Limb (tissue), 2 donors: ENCODE results near the gene UAP1L1.
A peak's percentile ranks its signal among the peaks of the same experiment; 100 is the strongest.
"Not testable (repeated sequence)": the region's sequence is repeated elsewhere in the genome, so short reads cannot be mapped to it uniquely, and the experiment has no call there.

Experiments used
- DNase-seq, 2 donors: peaks; one replicate each; pipeline ENCODE4 v3.0.0-alpha.2; 2016; ENCODE audit errors: extremely low spot score in 2 of 2

UAP1L1 gene

DNA sequence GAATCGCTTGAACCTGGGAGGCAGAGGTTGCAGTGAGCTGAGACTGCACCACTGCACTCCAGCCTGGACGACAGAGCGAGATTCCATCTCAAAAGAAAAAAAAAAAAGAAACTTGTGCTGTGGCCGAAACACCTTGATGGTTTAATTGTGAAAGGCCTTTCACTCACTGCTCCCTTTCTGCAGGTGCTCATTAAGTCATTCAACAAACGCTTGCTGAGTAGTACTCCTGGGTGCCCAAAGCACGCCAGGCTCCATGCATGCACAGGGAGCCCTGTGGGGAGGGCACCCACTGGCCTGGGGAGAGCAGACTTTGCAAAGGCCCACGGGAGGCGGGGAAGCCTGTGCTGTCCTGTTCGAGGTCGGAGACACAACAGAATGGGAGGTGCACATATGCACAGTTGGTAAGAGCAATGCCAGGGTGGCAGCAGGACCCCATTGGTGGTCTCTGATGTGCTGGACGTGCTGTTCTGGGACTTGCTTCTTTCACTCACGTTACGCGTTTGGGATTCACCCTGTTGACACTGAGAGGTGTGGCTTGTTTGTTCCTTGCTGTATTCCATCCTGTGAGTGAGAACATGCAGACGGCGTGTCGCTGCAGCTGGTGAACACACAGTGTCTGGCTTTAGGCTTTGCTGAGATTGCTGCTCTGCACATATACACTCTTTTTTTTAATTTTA lies 20.4 kb upstream of the UAP1L1 start:
- no peak for DNase-seq

GRCh38 chr9:137057545-137057944 lies 19.8 kb upstream of the UAP1L1 start:
- no peak for DNase-seq

- no peak for DNase-seq
Measured at GRCh38 chr9:137058521-137059234, 18.6 kb upstream of the UAP1L1 start.

- DNase-seq = no peak
Measured at GRCh38 chr9:137062384-137062783, 14.9 kb upstream of the UAP1L1 start.

- DNase-seq = not testable (repeated sequence)
Measured at GRCh38 chr9:137062798-137063197, 14.5 kb upstream of the UAP1L1 start.

DNA sequence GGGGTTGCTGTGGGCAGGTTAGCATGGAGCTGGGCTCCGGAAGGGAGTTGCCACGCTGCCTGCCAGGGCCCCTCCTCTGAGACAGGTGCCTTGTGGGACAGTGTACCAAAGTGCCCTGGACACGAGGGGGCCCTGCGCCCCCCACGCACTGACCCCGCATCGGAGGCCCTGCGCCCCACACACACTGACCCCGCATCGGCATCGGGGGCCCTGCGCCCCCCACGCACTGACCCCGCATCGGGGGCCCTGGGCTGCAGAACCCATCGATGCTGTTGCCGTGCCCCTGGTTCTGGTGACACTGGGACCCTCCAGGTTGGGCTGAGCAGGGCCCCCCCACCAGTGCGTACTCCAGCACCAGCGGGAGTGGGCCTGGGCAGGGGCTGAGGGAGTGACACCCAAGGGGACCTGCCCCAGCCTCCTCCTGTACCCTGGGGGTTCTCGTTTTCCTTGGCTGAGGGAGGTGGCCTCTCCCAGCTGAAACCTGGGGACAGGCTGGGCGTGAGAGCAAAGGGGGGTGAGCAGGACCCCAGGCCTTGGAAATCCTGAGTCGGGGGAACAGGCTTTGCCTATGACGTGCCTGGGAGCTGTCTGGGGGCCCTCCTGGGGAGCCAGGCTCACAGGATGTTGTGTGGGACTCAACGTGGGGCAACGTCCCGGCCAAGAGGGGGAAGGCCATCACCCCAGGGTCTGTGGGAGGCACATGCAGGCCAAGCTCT lies 13.8 kb upstream of the UAP1L1 start:
- no peak for DNase-seq

- peak in 1 of 2 donors; percentile 82 for DNase-seq
Measured at GRCh38 chr9:137064027-137064879, 13.1 kb upstream of the UAP1L1 start.

GRCh38 chr9:137064880-137065164 lies 12.5 kb upstream of the UAP1L1 start:
- DNase-seq = no peak

- DNase-seq = no peak
Measured at GRCh38 chr9:137065336-137065967, 11.9 kb upstream of the UAP1L1 start.

- no peak for DNase-seq
Measured at GRCh38 chr9:137066096-137066861, 11.0 kb upstream of the UAP1L1 start.

DNA sequence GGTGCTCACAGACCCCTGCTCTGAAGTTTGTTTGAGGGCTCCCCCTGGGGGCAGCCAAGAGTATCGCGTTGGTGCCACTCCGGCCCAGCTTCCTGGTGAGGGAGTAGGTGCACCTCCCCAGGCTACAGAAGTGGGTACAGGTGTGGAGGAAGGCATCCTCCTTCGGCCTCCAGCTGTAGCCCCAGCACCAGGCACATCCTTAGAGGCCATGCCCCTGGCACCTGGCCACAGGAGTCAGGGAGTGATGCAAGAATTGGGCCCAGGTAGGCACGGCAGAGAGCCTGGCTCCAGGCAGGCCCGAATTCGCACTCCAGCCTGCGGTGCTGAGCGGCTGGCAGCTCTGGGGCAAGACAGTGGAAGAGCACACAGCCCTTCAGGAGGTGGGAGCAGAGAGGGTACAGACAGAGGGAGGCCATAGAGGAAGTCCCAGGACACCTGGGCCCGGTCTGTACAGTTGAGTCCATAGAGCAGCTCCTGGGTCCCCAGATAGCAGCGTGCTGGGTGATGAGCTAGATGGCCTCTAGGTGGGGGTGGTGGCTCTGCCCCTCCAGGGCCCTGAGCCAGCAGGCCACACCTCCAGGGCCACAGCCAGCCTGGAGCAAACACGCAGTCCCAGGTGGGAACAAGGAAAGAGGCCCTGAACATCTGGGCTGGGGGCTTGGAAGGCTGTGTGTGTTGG lies 9.3 kb upstream of the UAP1L1 start:
- peak in 1 of 2 donors; percentile 80 for DNase-seq

DNA sequence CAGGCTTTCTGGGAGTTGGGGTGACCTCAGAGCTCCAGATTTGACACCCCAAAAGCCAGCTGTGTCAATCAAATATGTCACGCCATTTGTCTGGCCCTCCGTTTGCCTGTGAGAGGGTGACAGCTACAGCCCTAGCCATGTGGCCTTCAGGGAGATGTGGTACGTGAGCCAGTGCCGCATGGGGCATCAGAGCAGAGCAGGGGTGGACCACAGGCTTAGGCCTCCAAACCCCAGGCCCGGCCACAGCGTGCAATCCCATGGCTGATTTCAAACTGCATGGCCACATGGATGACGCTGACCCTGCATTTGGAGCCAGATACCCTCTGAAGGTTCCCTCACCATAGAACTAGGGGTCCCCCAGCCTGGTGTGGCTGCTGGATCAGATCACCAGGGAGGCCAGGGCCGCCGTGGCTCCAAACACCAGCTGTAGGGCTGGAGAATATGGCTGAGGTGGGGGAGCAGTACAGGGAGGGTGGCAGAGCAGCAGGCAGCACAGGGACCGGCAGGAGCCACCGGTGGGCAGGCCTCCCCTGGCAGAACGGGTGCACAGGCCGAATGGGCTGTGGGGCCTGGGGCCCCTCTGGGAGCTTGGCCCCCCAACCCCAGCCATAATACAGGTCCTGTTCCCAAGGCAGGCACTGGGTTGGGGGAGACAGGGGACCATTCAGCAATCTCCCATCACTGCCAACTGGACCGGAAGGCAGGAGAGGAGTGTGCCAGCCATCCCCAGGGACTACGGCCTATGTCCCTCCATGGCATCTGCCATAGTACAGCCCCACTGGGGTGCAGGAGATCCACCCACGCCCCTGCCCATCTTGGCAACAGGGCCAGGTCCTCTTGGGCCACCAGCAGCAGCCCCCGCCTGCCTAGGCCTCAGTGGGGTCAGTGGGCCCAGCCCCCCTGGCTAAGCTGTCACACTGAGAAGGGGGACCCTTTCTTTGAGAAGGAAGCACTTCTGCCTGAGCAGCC lies 8.5 kb upstream of the UAP1L1 start:
- peak in 1 of 2 donors; percentile 35 for DNase-seq

DNA sequence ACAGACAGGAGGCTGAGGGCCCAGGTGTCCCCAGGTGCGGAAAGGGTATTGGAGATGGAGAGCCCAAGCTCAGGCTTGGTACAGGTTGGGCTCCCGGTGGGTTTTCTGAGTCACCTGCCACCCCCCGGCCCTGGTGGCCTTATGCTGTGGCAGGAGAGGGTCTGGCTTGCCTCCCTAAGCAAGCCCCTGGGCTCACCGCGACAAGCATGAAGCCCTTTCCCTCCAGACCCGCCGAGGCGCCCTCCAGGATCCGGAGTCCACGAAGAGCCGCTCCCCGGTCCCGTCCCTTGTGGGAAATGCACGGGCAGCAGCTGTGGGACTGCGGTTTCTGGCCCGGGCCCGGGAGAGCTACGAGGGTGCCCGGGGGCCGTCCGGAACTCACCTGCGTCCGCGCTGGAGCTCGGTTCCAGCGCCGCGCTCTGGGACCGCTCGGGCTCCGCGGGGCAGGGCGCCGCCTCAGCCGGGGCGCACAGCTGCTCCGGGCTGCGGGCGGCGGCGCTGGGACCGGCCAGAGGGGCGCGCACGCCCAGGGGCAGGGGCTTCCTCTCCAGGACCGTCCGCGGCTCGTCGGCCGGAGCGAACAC lies 7.7 kb upstream of the UAP1L1 start:
- peak in 1 of 2 donors; percentile 35 for DNase-seq

DNA sequence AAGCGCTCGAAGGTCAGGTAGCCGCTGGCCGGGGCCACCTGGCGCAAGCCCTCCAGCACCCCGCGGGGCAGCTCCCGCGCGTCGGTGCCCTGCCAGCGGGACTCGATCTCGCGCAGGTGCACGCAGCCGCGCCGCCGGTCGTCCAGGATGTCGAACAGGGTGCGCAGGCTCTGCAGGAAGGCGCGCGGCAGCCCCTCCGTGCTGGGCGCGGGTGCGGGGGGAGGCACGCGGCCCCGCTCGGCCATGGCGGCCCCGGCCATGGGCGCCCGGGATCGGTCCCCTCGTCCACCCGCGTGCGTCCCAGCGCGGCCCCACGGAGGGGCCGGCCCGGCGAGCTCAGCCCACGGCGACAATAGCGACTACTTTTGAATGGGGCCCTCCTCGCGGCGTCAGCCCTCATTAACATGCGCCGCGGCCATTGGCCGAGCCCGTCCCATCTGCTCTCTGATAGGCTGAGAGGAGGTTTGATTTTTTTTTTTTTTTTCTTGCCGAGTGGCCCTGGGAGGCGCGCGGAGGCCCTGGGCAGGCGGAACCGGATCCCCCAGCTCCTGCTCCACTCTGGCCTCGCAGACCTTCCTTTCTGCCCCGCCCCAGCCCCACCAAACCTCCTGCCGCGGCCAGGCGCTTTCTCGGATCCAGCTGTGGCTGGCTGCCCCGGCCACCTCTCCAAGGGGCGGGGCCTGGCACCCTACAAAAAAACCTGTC lies 7.0 kb upstream of the UAP1L1 start, which contains the start of gene SAPCD2:
TSS of gene SAPCD2 (minus strand) at position 357 of the 705 bp plus-strand sequence. CDS start at position 260, 97 bp downstream.
- peak; percentile 79 to 86 for DNase-seq

GRCh38 chr9:137070906-137071275 lies 6.4 kb upstream of the UAP1L1 start:
- DNase-seq = peak in 1 of 2 donors; percentile 58

GRCh38 chr9:137071282-137071681 lies 6.0 kb upstream of the UAP1L1 start:
- DNase-seq = no peak

- DNase-seq = no peak
Measured at GRCh38 chr9:137073992-137074399, 3.3 kb upstream of the UAP1L1 start.
